ENCODE measurements around the gene NHERF1. TPM values are rescaled to one million over a fixed set of nuclear protein-coding genes. Genes with fewer than 3 reads are reported as not detected.
A peak's percentile ranks its signal among the peaks of the same experiment; 100 is the strongest.

NHERF1 gene
- total and polyA plus RNA-seq, 2 of the 13 experiments (the other 11 are each of a cell fraction or from before 2014, with no cell fraction given), result 169 to 269 TPM

- TF ChIP-seq CREB3 (CRISPR knock-in tag; IDR thresholded peaks at IDR 0.05), result peak; percentile 44; the same call in 1 of the 2 replicates
- TF ChIP-seq ZNF660 (CRISPR knock-in tag; IDR thresholded peaks at IDR 0.05; ENCODE audit: borderline replicate concordance, low read depth), result no peak
- no peak; the same call in 1 of the 2 replicates for TF ChIP-seq ZBTB3 (CRISPR knock-in tag; IDR thresholded peaks at IDR 0.05; ENCODE audit: borderline replicate concordance, low read depth)
- no peak for TF ChIP-seq ZNF550 (CRISPR knock-in tag; IDR thresholded peaks at IDR 0.05; ENCODE audit: borderline replicate concordance)
- TF ChIP-seq PCBP1 (IDR thresholded peaks at IDR 0.05; ENCODE audit: borderline replicate concordance, low read depth, low read length), result peak; percentile 66; the same call in 1 of the 2 replicates
- no peak for TF ChIP-seq SOX6 (IDR thresholded peaks at IDR 0.05)
- TF ChIP-seq SOX6 (CRISPR knock-in tag; IDR thresholded peaks at IDR 0.05), result peak; percentile 93
- TF ChIP-seq ZNF709 (CRISPR knock-in tag; IDR thresholded peaks at IDR 0.05), result no peak
- no peak for TF ChIP-seq CENPT (CRISPR knock-in tag; IDR thresholded peaks at IDR 0.05; ENCODE audit: low read depth)
- peak; percentile 0; the same call in 1 of the 2 replicates for TF ChIP-seq KAT2B (IDR thresholded peaks at IDR 0.05; ENCODE audit: borderline replicate concordance, low read depth, low read length)
- peak; percentile 89 for TF ChIP-seq IKZF4 (CRISPR knock-in tag; IDR thresholded peaks at IDR 0.05; ENCODE audit: borderline replicate concordance, low read depth, not compliant biosample characterization)
- peak; percentile 96; the same call in 2 of the 3 replicates for TF ChIP-seq MXI1 (IDR thresholded peaks at IDR 0.05; ENCODE audit: borderline replicate concordance, low read depth, low read length)
- TF ChIP-seq ZNF644 (CRISPR knock-in tag; IDR thresholded peaks at IDR 0.05; ENCODE audit: low read depth), result peak; percentile 89
- peak; percentile 56 for TF ChIP-seq ZEB1 (IDR thresholded peaks at IDR 0.05; ENCODE audit: insufficient replicate concordance, low read depth)
- TF ChIP-seq ZNF383 (CRISPR knock-in tag; IDR thresholded peaks at IDR 0.05; ENCODE audit: borderline replicate concordance), result 0 out of 2 replicates have a peak, but pooled peaks have one; percentile 73
- no peak for TF ChIP-seq TEAD2 (CRISPR knock-in tag; IDR thresholded peaks at IDR 0.05)
- TF ChIP-seq CREM (IDR thresholded peaks at IDR 0.05), result no peak; the same call in 1 of the 2 replicates
- no peak; the same call in 1 of the 2 replicates for TF ChIP-seq CREM (CRISPR knock-in tag; IDR thresholded peaks at IDR 0.05)
- no peak for TF ChIP-seq ZNF766 (CRISPR knock-in tag; IDR thresholded peaks at IDR 0.05; ENCODE audit: borderline replicate concordance)
- no peak for TF ChIP-seq RFX5 (IDR thresholded peaks at IDR 0.05; ENCODE audit: low read depth, low read length)
- TF ChIP-seq PTBP1 (IDR thresholded peaks at IDR 0.05; ENCODE audit: low read depth, low read length, poor library complexity, severe bottlenecking), result no peak
- no peak for TF ChIP-seq ZNF235 (CRISPR knock-in tag; IDR thresholded peaks at IDR 0.05; ENCODE audit: borderline replicate concordance)
- TF ChIP-seq ZNF34 (CRISPR knock-in tag; IDR thresholded peaks at IDR 0.05; ENCODE audit: borderline replicate concordance), result peak; percentile 89
- TF ChIP-seq SMYD3 (CRISPR knock-in tag; IDR thresholded peaks at IDR 0.05), result peak; percentile 90
- TF ChIP-seq ZNF20 (CRISPR knock-in tag; IDR thresholded peaks at IDR 0.05), result peak; percentile 100
- TF ChIP-seq, protein P1, sequence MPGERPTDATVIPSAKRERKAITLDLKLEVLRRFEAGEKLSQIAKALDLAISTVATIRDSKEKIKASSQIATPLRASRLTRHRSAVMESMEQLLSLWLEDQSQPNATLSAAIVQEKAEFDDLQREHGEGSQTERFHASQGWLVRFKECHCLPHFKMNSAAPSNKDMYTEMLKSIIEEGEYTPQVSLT (CRISPR knock-in tag; IDR thresholded peaks at IDR 0.05; ENCODE audit: borderline replicate concordance, low read depth), result no peak
- peak; percentile 15; the same call in 1 of the 2 replicates for TF ChIP-seq HCFC1 (IDR thresholded peaks at IDR 0.05; ENCODE audit: low read depth, low read length)
- peak; percentile 54; the same call in 1 of the 2 replicates for TF ChIP-seq NAIF1 (CRISPR knock-in tag; IDR thresholded peaks at IDR 0.05; ENCODE audit: borderline replicate concordance)
- TF ChIP-seq HOXA7 (CRISPR knock-in tag; IDR thresholded peaks at IDR 0.05), result no peak
- TF ChIP-seq ZSCAN31 (CRISPR knock-in tag; IDR thresholded peaks at IDR 0.05; ENCODE audit: low read depth), result no peak
- no peak for TF ChIP-seq ZNF570 (CRISPR knock-in tag; IDR thresholded peaks at IDR 0.05; ENCODE audit: borderline replicate concordance)
Observed at GRCh38 chr17:74736513-74737298, 11.7 kb upstream of the NHERF1 start, which contains the start of gene RAB37 (continued).
